HFFc6 (cell line): ENCODE results near the gene HRH3. TPM values are rescaled to one million over a fixed set of nuclear protein-coding genes. Genes with fewer than 3 reads are reported as not detected.

Source experiments
- DNase-seq: peaks from one replicate; pipeline ENCODE4 v3.0.0-alpha.2; 2018
- H3K27ac Mint-ChIP-seq: 2 replicates; pipeline ENCODE4 v1.8.0; 2020; ENCODE audit warnings: mild to moderate bottlenecking, mixed read lengths
- H3K27me3 Mint-ChIP-seq: 2 replicates; pipeline ENCODE4 v1.8.0; 2021; ENCODE audit warnings: mild to moderate bottlenecking, moderate library complexity, mixed read lengths; ENCODE audit not compliant: insufficient read depth
- H3K36me3 Mint-ChIP-seq: 2 replicates; pipeline ENCODE4 v1.8.0; 2021; ENCODE audit warnings: low read depth, mixed read lengths
- H3K4me1 Mint-ChIP-seq: 2 replicates; pipeline ENCODE4 v1.8.0; 2020; ENCODE audit warnings: low read depth, mixed read lengths
- H3K4me3 Mint-ChIP-seq: 2 replicates; pipeline ENCODE4 v1.8.0; 2020; ENCODE audit warnings: mild to moderate bottlenecking, moderate library complexity, mixed read lengths
- H3K9me3 Mint-ChIP-seq: 2 replicates; pipeline ENCODE4 v1.8.0; 2020; ENCODE audit warnings: mild to moderate bottlenecking, mixed read lengths
- CTCF ChIP-seq: fragments of 200-600 bp; sonication (generic); IDR thresholded peaks from 2 replicates; pipeline ENCODE4 v1.5.0; 2021; ENCODE audit warnings: antibody characterized with exemption, mild to moderate bottlenecking
- total RNA-seq, 6 experiments: library from RNA; stranded (reverse); fragmentation: NEBNext Ultra II Directional; extraction: Animal tissue kit (Norgen Biotek cat#: 25700); gene quantifications; 2 replicates in 1 of 6; 3 replicates in 5 of 6; pipeline ENCODE4 v1.2.3, GENCODE V29; 2021

HRH3 gene
- total RNA-seq, 6 experiments from 2014 or later = not detected

- no peak for DNase-seq
- no peaks in the 10 kb centered on the region for H3K36me3 Mint-ChIP-seq
- H3K27ac Mint-ChIP-seq = no peak overlapping the region
- H3K27me3 Mint-ChIP-seq = peaks cover 15% of the 10 kb centered on the region
- TF ChIP-seq CTCF = no peak
- H3K4me1 Mint-ChIP-seq = no peaks in the 10 kb centered on the region
- H3K9me3 Mint-ChIP-seq = peaks cover 4% of the 10 kb centered on the region; the same call in 1 of the 2 replicates
- H3K4me3 Mint-ChIP-seq = no peak overlapping the region
Measured at GRCh38 chr20:62230276-62230675, 10.2 kb upstream of the HRH3 start.

GRCh38 chr20:62229667-62230066, 9.6 kb upstream of the HRH3 start:
- H3K4me1 Mint-ChIP-seq = no peaks in the 10 kb centered on the region
- no peaks in the 10 kb centered on the region for H3K36me3 Mint-ChIP-seq
- no peak overlapping the region for H3K4me3 Mint-ChIP-seq
- H3K27me3 Mint-ChIP-seq = peaks cover 16% of the 10 kb centered on the region
- peaks cover 4% of the 10 kb centered on the region; the same call in 1 of the 2 replicates for H3K9me3 Mint-ChIP-seq
- DNase-seq = no peak
- no peak for TF ChIP-seq CTCF
- no peak overlapping the region for H3K27ac Mint-ChIP-seq

GRCh38 chr20:62228982-62229545, 9.0 kb upstream of the HRH3 start:
- no peak for TF ChIP-seq CTCF
- H3K36me3 Mint-ChIP-seq = no peaks in the 10 kb centered on the region
- H3K4me3 Mint-ChIP-seq = no peak overlapping the region
- peaks cover 16% of the 10 kb centered on the region for H3K27me3 Mint-ChIP-seq
- peaks cover 4% of the 10 kb centered on the region; the same call in 1 of the 2 replicates for H3K9me3 Mint-ChIP-seq
- no peak overlapping the region for H3K27ac Mint-ChIP-seq
- no peaks in the 10 kb centered on the region for H3K4me1 Mint-ChIP-seq
- no peak for DNase-seq

GRCh38 chr20:62227977-62228958, 8.2 kb upstream of the HRH3 start:
- Mint-ChIP-seq H3K9me3 (no peaks in the 10 kb centered on the region), H3K4me1 (no peaks in the 10 kb centered on the region), H3K27me3 (peaks cover 15% of the 10 kb centered on the region), H3K36me3 (no peaks in the 10 kb centered on the region), H3K27ac (no peak overlapping the region), H3K4me3 (no peak overlapping the region)
- no peak for DNase-seq
- TF ChIP-seq CTCF = no peak

GRCh38 chr20:62227591-62227976, 7.5 kb upstream of the HRH3 start:
- no peak for DNase-seq

More at GRCh38 chr20:62227591-62227976, 7.5 kb upstream of the HRH3 start:
- no peak overlapping the region for H3K27ac Mint-ChIP-seq
- no peak overlapping the region for H3K4me3 Mint-ChIP-seq
- H3K27me3 Mint-ChIP-seq = peaks cover 22% of the 10 kb centered on the region
- TF ChIP-seq CTCF = no peak
- no peaks in the 10 kb centered on the region for H3K9me3 Mint-ChIP-seq
- no peaks in the 10 kb centered on the region for H3K36me3 Mint-ChIP-seq
- H3K4me1 Mint-ChIP-seq = no peaks in the 10 kb centered on the region
